22Rv1 (cell line): ENCODE results near the gene MRPS25.

Experiments used
- H3K27ac ChIP-seq: fragments of 450-650 bp; 2 replicates; pipeline ENCODE4 v1.5.1; 2017
- ZFX ChIP-seq: fragments of 450-650 bp; IDR thresholded peaks from 2 replicates; pipeline ENCODE4 v1.6.1; 2017; ENCODE audit warnings: antibody characterized with exemption, borderline replicate concordance
- TF ChIP-seq, protein P1 (sequence below): fragments of 450-650 bp; IDR thresholded peaks from 2 replicates; pipeline ENCODE4 v1.5.1; 2017; ENCODE audit warnings: mild to moderate bottlenecking

MRPS25 gene

DNA sequence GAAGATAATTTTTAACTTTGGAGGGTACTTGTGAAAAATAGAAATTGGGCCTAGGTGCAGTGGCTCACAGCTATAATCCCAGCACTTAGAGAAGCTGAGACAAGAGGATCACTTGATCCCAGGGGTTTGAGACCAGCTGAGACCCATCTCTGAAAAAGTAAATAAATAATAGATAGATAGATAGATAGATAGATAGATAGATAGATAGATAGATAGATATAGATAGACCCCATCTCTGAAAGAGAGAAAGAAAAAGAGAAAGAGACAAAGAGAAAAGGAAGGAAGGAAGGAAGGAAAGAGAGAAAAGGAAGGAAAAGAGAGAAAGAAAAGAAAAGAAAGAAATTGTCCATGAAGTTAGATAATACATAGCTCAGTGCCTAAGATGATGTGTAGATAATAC is 35.5 kb downstream of the MRPS25 start:
- no peak overlapping the region for H3K27ac ChIP-seq
- TF ChIP-seq ZFX, result no peak
- TF ChIP-seq, protein P1, sequence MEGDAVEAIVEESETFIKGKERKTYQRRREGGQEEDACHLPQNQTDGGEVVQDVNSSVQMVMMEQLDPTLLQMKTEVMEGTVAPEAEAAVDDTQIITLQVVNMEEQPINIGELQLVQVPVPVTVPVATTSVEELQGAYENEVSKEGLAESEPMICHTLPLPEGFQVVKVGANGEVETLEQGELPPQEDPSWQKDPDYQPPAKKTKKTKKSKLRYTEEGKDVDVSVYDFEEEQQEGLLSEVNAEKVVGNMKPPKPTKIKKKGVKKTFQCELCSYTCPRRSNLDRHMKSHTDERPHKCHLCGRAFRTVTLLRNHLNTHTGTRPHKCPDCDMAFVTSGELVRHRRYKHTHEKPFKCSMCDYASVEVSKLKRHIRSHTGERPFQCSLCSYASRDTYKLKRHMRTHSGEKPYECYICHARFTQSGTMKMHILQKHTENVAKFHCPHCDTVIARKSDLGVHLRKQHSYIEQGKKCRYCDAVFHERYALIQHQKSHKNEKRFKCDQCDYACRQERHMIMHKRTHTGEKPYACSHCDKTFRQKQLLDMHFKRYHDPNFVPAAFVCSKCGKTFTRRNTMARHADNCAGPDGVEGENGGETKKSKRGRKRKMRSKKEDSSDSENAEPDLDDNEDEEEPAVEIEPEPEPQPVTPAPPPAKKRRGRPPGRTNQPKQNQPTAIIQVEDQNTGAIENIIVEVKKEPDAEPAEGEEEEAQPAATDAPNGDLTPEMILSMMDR, result no peak

DNA sequence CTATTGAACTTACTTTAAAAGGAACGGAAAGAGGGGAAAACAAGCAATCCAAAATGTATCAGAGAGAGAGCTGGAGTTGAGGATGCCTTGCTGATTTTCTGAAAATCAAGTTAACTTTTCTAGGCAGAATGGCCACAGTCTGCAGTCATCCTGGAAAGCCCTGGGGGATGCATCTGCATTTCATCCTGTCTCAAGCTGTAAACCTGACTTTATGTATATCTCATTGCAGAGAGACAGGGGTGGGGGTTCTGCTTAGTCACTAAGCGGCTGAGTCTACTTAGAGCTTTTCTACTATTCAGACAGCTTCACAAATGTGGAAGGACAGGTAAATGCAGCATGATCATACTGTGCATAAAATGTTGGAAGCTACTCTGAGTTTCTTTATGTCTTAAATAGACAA is 41.4 kb downstream of the MRPS25 start:
- H3K27ac ChIP-seq, result no peak overlapping the region
- TF ChIP-seq ZFX, result no peak
- TF ChIP-seq, protein P1, result no peak

DNA sequence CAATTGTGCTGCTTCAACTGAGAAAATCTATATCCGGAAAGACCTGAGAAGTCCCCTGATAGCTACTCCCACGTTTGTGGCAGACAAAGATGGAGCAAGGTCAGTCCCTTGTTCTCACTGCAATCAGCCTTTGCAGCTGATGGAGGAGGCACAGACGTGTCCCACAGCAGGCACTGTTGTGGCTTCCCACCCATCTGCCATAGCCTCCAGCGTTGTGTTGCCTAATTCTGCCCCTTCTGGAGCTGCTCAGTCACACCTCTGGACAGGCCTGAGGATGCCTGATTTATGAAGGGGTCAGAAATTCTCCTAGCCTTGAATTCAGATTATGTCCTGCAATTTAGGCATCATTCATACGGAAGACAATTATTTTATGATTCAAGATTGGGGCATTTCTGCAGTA is 41.9 kb downstream of the MRPS25 start:
- TF ChIP-seq, protein P1, result no peak
- no peak for TF ChIP-seq ZFX
- no peak overlapping the region for H3K27ac ChIP-seq

DNA sequence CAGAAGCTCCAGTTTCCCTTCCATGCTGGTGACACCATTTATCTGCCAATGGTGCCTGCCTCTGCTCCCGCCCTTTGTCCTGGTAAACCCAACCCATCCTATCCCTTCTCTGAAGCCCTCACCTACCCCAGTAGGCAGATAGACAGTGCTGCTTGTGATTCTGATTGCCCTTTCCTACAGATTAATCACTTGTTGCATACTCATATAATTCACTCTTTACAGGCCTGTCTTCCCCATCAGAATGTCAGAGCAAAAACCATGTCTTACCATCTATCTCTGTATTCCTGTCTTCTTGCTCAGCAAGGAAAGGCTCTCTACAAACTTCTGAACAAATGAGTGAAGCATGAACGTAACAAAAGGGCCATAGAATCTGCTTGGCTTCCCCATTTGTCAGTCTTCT is 47.9 kb downstream of the MRPS25 start:
- no peak for TF ChIP-seq ZFX
- TF ChIP-seq, protein P1, result no peak
- H3K27ac ChIP-seq, result no peak overlapping the region

DNA sequence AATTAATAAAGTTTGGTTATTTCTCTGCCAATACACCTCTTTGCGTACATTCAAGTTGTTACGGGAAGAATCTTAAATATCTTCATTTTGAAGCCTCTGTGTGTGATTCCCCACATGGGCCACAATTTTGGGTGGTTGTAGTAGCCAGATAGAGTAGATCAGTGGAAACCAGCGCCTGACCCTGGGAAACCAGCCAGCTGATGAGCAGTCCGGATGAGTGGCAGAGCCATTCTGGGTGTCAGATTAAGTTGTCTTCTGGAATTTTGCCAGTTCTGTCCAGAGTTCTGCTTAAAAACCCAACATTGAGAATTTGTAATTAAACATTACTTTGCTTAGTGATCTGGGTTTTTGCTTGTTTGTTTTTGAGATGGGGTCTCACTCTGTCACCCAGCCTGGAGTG is 49.7 kb downstream of the MRPS25 start:
- no peak for TF ChIP-seq ZFX
- TF ChIP-seq, protein P1, result no peak

GRCh38 chr3:15014606-15015328 is 50.3 kb downstream of the MRPS25 start:
- TF ChIP-seq, protein P1, result no peak
- TF ChIP-seq ZFX, result no peak
- H3K27ac ChIP-seq, result no peak overlapping the region

More for the DNA sequence above, 49.7 kb downstream of the MRPS25 start:
- no peak overlapping the region for H3K27ac ChIP-seq

- H3K27ac ChIP-seq, result no peak overlapping the region
- TF ChIP-seq, protein P1, result no peak
- TF ChIP-seq ZFX, result no peak
Observed at GRCh38 chr3:15011174-15011573, 53.9 kb downstream of the MRPS25 start.
